ENCODE data around the gene SCARB1. TPM values are rescaled to one million over a fixed set of nuclear protein-coding genes. Genes with fewer than 3 reads are reported as not detected.
A peak's percentile ranks its signal among the peaks of the same experiment; 100 is the strongest.

Gene SCARB1
- total and polyA plus RNA-seq, 7 experiments from 2014 or later, result 2.2 to 7.1 (median 4.0) TPM

DNA sequence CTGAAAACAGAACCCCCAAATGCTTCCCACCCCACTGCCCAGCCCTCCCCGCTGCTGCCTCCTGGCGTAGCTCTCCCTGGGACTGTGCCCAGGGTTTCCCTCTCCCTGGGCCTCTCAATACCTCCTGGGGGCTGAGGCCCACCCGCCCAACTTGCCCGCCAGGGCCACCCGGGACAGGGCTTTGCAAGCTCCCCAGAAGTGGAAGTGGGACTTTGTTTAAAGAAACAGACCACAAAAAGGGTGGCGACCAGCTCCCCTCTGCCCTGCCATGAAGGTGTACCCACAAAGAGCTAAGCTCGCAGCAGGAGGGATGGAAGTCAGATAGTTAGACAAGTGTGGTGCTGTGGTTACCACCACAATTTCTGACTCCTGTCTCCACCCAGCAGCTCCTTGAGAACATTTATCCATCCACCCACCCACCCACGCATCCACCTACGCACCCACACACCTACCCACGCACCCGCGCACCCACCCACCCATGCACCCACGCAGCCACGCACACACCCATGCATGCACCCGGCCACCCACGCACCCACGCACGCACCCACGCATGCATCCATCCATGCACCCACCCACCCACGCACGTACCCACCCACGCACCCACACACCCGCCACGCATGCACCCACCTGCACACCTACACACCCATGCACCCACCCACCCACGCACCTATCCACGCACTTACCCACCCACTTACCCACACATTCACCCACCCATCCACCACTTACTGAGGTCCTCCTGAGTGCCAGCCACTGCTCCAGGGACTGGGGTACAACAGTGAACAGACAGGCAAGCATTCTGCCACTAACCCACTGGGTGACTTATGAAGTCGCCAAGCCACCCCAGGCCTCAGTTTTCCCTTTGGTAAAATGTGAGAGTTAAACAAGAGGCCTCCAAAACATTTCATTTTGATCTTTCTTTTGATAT, 127.3 kb downstream of the SCARB1 start:
- intact Hi-C loops (cut with micrococcal nuclease), result no loop called here
- ChIA-PET CTCF (no interaction called here), POLR2A (no interaction called here)
- Histone ChIP-seq H3K4me3 (ENCODE audit: low read length) (no peak overlapping the region), H3K27me3 (ENCODE audit: control insufficient read depth in 2 of 2, insufficient read depth in 2 of 2, low read length in 2 of 2) (no peaks in the 10 kb centered on the region), H3K4me1 (ENCODE audit: control insufficient read depth in 2 of 2, insufficient read depth in 2 of 2, low read length in 2 of 2) (peaks cover 4 to 5% of the 10 kb centered on the region in 2 donors), H3K27ac (ENCODE audit: low read depth, low read length) (no peak overlapping the region), H3K9me3 (ENCODE audit: control insufficient read depth in 2 of 3, low read length in 3 of 3) (no peaks in the 10 kb centered on the region), H3K36me3 (ENCODE audit: control insufficient read depth in 2 of 3, insufficient read depth in 3 of 3, low read length in 3 of 3) (no peaks in the 10 kb centered on the region)
- Mint-ChIP-seq H3K4me1 (peaks cover 0 to 42% (median 23%) of the 10 kb centered on the region in 7 donors), H3K27ac (peak overlapping the region in 4 of 9 donors; percentile 18 to 51 (median 41)), H3K36me3 (no peaks in the 10 kb centered on the region), H3K4me3 (peak overlapping the region in 2 of 10 donors; percentile 21 to 51), H3K9me3 (no peaks in the 10 kb centered on the region), H3K27me3 (peaks cover 0 to 8% (median 0%) of the 10 kb centered on the region in 5 donors)
- ATAC-seq, result peak; percentile 38
- peak in 4 of 9 donors; percentile 6 to 28 (median 14) for DNase-seq

- POLR2A ChIA-PET, result no interaction called here
- no peaks in the 10 kb centered on the region for H3K36me3 Mint-ChIP-seq
- Histone ChIP-seq H3K4me3 (ENCODE audit: low read length) (no peak overlapping the region), H3K27me3 (ENCODE audit: control insufficient read depth in 2 of 2, insufficient read depth in 2 of 2, low read length in 2 of 2) (no peaks in the 10 kb centered on the region), H3K27ac (ENCODE audit: low read depth, low read length) (no peak overlapping the region), H3K36me3 (ENCODE audit: control insufficient read depth in 2 of 3, insufficient read depth in 3 of 3, low read length in 3 of 3) (no peaks in the 10 kb centered on the region), H3K9me3 (ENCODE audit: control insufficient read depth in 2 of 3, low read length in 3 of 3) (no peaks in the 10 kb centered on the region), H3K4me1 (ENCODE audit: control insufficient read depth in 2 of 2, insufficient read depth in 2 of 2, low read length in 2 of 2) (peaks cover 4 to 5% of the 10 kb centered on the region in 2 donors)
- peaks cover 0 to 36% (median 13%) of the 10 kb centered on the region in 7 donors for H3K4me1 Mint-ChIP-seq
- ATAC-seq, result peak; percentile 82
- peaks cover 0 to 2% (median 0%) of the 10 kb centered on the region in 11 donors for H3K9me3 Mint-ChIP-seq
- H3K27me3 Mint-ChIP-seq, result peaks cover 0 to under 1% (median 0%) of the 10 kb centered on the region in 5 donors
- no peak overlapping the region for H3K27ac Mint-ChIP-seq
- peak overlapping the region in 2 of 10 donors; percentile 17 to 30 for H3K4me3 Mint-ChIP-seq
- DNase-seq, result no peak
- intact Hi-C loops (cut with micrococcal nuclease), result no loop called here
- CTCF ChIA-PET, result interaction anchor here (0.6 kb wide), 1 partner anchor 239 kb away, joined by 4 read pairs; no protein-coding TSS in a partner anchor
Measured at GRCh38 chr12:124734224-124734788, 129.4 kb downstream of the SCARB1 start.

DNA sequence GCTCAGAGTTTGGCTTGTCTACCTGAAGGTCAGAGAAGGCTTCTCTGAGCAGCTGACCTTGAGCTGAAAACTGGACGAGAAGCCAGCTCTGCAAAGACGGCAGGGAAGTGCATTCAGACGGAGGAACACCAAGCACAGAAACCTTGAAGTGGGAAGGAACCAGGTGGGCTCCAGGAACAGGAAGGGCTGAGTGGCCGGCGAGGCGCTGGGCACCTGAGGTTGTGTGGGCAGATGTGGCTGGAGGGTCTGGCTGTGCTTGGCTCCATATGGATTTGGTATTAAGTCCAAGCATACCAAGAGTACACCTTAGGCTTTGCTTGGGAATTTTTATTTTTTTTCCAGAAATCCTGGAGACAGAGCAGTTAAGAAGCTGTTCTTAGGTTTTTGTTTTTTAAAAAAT, 130.6 kb downstream of the SCARB1 start:
- CTCF ChIA-PET, result no interaction called here
- no peaks in the 10 kb centered on the region for H3K27me3 Mint-ChIP-seq
- intact Hi-C loops (cut with micrococcal nuclease), result no loop called here

GRCh38 chr12:124732275-124733075, 131.2 kb downstream of the SCARB1 start:
- Histone ChIP-seq H3K4me1 (ENCODE audit: control insufficient read depth in 2 of 2, insufficient read depth in 2 of 2, low read length in 2 of 2) (peaks cover 4 to 5% of the 10 kb centered on the region in 2 donors), H3K27ac (ENCODE audit: low read depth, low read length) (no peak overlapping the region), H3K36me3 (ENCODE audit: control insufficient read depth in 2 of 3, insufficient read depth in 3 of 3, low read length in 3 of 3) (no peaks in the 10 kb centered on the region), H3K27me3 (ENCODE audit: control insufficient read depth in 2 of 2, insufficient read depth in 2 of 2, low read length in 2 of 2) (no peaks in the 10 kb centered on the region), H3K9me3 (ENCODE audit: control insufficient read depth in 2 of 3, low read length in 3 of 3) (no peaks in the 10 kb centered on the region), H3K4me3 (ENCODE audit: low read length) (no peak overlapping the region)
- DNase-seq (no peak), ATAC-seq (no peak)
- ChIA-PET CTCF (no interaction called here), POLR2A (no interaction called here)
- Mint-ChIP-seq H3K4me1 (peaks cover 0 to 30% (median 13%) of the 10 kb centered on the region in 7 donors), H3K27ac (peak overlapping the region in 1 of 9 donors; percentile 46), H3K4me3 (no peak overlapping the region), H3K36me3 (no peaks in the 10 kb centered on the region), H3K9me3 (peaks cover 0 to 3% (median 0%) of the 10 kb centered on the region in 11 donors), H3K27me3 (no peaks in the 10 kb centered on the region)
- intact Hi-C loops (cut with micrococcal nuclease), result no loop called here

More for the DNA sequence above, 130.6 kb downstream of the SCARB1 start:
- Mint-ChIP-seq H3K36me3 (no peaks in the 10 kb centered on the region), H3K9me3 (peaks cover 0 to 3% (median 0%) of the 10 kb centered on the region in 11 donors), H3K27ac (peak overlapping the region in 1 of 9 donors; percentile 46), H3K4me3 (no peak overlapping the region), H3K4me1 (peaks cover 0 to 33% (median 13%) of the 10 kb centered on the region in 7 donors)
- Histone ChIP-seq H3K9me3 (ENCODE audit: control insufficient read depth in 2 of 3, low read length in 3 of 3) (no peaks in the 10 kb centered on the region), H3K4me1 (ENCODE audit: control insufficient read depth in 2 of 2, insufficient read depth in 2 of 2, low read length in 2 of 2) (peaks cover 4 to 5% of the 10 kb centered on the region in 2 donors), H3K27ac (ENCODE audit: low read depth, low read length) (no peak overlapping the region), H3K27me3 (ENCODE audit: control insufficient read depth in 2 of 2, insufficient read depth in 2 of 2, low read length in 2 of 2) (no peaks in the 10 kb centered on the region), H3K4me3 (ENCODE audit: low read length) (no peak overlapping the region), H3K36me3 (ENCODE audit: control insufficient read depth in 2 of 3, insufficient read depth in 3 of 3, low read length in 3 of 3) (no peaks in the 10 kb centered on the region)
- DNase-seq (no peak), ATAC-seq (no peak)
- POLR2A ChIA-PET, result no interaction called here

GRCh38 chr12:124731869-124732268, 131.8 kb downstream of the SCARB1 start:
- Histone ChIP-seq H3K4me3 (ENCODE audit: low read length) (no peak overlapping the region), H3K9me3 (ENCODE audit: control insufficient read depth in 2 of 3, low read length in 3 of 3) (no peaks in the 10 kb centered on the region), H3K27me3 (ENCODE audit: control insufficient read depth in 2 of 2, insufficient read depth in 2 of 2, low read length in 2 of 2) (no peaks in the 10 kb centered on the region), H3K36me3 (ENCODE audit: control insufficient read depth in 2 of 3, insufficient read depth in 3 of 3, low read length in 3 of 3) (no peaks in the 10 kb centered on the region), H3K27ac (ENCODE audit: low read depth, low read length) (no peak overlapping the region), H3K4me1 (ENCODE audit: control insufficient read depth in 2 of 2, insufficient read depth in 2 of 2, low read length in 2 of 2) (peaks cover 4 to 5% of the 10 kb centered on the region in 2 donors)
- H3K4me1 Mint-ChIP-seq, result peaks cover 0 to 25% (median 9%) of the 10 kb centered on the region in 7 donors
- no peaks in the 10 kb centered on the region for H3K27me3 Mint-ChIP-seq
- H3K36me3 Mint-ChIP-seq, result no peaks in the 10 kb centered on the region
- no peak overlapping the region for H3K27ac Mint-ChIP-seq
- DNase-seq, result no peak
- ChIA-PET CTCF (no interaction called here), POLR2A (no interaction called here)
- H3K4me3 Mint-ChIP-seq, result no peak overlapping the region
- intact Hi-C loops (cut with micrococcal nuclease), result no loop called here
- no peak for ATAC-seq
- peaks cover 0 to 3% (median 0%) of the 10 kb centered on the region in 11 donors for H3K9me3 Mint-ChIP-seq

GRCh38 chr12:124730455-124730932, 133.2 kb downstream of the SCARB1 start:
- Mint-ChIP-seq H3K27ac (no peak overlapping the region), H3K4me1 (peaks cover 0 to 15% (median 0%) of the 10 kb centered on the region in 7 donors), H3K4me3 (no peak overlapping the region), H3K27me3 (peaks cover 0 to 9% (median 0%) of the 10 kb centered on the region in 5 donors), H3K36me3 (no peaks in the 10 kb centered on the region), H3K9me3 (peaks cover 0 to 3% (median 0%) of the 10 kb centered on the region in 11 donors)
- no peaks in the 10 kb centered on the region for H3K4me1 ChIP-seq (ENCODE audit: control insufficient read depth in 2 of 2, insufficient read depth in 2 of 2, low read length in 2 of 2)
- CTCF ChIA-PET, result no interaction called here
- no peak overlapping the region for H3K27ac ChIP-seq (ENCODE audit: low read depth, low read length)
- POLR2A ChIA-PET, result no interaction called here
- intact Hi-C loops (cut with micrococcal nuclease), result no loop called here
- H3K36me3 ChIP-seq (ENCODE audit: control insufficient read depth in 2 of 3, insufficient read depth in 3 of 3, low read length in 3 of 3), result no peaks in the 10 kb centered on the region
- no peaks in the 10 kb centered on the region for H3K27me3 ChIP-seq (ENCODE audit: control insufficient read depth in 2 of 2, insufficient read depth in 2 of 2, low read length in 2 of 2)
- ATAC-seq, result no peak
- no peak overlapping the region for H3K4me3 ChIP-seq (ENCODE audit: low read length)
- no peaks in the 10 kb centered on the region for H3K9me3 ChIP-seq (ENCODE audit: control insufficient read depth in 2 of 3, low read length in 3 of 3)
- DNase-seq, result no peak
